Measurements from ENCODE around the gene NOTCH2.
A peak's percentile ranks its signal among the peaks of the same experiment; 100 is the strongest.
"Not testable (repeated sequence)": the region's sequence is repeated elsewhere in the genome, so short reads cannot be mapped to it uniquely, and the experiment has no call there.

The NOTCH2 gene

GRCh38 chr1:120069067-120069919 is at the start of gene NOTCH2:
Gene NOTCH2 (minus strand): TSS chr1:120069662. CDS start chr1:120069406, 256 bp downstream.
- DNase-seq (ENCODE audit: low spot score) = peak; percentile 69

DNA sequence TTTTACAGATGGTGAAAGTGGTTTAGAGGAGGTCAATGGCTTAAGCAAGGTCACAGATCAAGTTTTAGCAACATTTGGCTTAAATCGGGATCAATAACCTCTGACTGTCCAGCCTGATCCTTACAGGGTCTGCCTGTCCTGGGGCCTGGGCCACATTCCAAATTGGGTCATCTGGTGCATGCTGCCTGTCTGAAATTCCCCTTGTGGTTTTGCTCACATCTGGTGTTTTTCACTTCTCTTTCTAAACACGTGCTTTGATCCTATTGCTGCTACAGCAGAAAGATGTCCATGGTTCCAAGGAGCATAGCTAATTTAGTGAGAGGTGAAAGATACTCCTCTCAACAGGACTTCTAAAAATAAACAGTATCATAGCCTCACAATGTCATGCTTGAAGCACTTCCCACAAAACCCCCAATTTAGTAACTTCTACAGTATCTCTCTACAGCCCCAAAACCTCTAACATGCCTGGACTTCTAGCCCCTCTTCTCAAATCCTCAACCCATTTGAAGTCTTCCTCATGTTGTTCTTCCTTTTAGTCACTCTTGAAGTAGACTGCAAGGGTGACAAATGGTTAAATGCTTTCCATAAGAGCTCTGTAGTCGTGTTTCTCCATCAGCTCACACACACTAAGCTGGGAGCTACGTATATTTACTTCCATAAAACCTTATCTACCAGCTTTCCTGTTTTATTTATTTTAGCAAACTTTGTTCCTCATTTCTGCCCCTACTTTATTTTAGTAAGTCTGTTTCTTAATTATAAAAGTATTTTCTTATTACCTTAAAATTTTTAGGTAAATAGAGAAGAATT is 48.1 kb upstream of the NOTCH2 start:
- not testable (repeated sequence) for DNase-seq (ENCODE audit: low spot score)

DNA sequence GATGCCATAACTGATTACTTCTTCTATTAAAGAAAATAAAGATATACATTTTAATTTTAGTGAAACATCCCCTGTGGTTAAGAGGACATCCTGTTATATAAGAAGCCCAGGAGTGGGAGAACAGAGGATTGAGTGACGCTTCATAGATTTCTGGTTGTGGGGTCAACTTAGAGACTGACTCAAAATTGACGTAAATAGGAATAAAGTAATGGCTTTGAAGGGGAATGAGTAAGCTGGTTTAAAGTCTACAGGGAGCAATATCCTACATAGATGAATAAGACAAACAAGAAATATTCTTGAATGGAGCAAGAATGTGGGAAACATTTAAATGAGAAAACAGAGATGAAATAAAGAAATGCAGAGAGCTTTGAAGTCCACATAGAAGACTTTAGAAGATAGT is 46.6 kb upstream of the NOTCH2 start:
- DNase-seq (ENCODE audit: low spot score) = not testable (repeated sequence)

DNA sequence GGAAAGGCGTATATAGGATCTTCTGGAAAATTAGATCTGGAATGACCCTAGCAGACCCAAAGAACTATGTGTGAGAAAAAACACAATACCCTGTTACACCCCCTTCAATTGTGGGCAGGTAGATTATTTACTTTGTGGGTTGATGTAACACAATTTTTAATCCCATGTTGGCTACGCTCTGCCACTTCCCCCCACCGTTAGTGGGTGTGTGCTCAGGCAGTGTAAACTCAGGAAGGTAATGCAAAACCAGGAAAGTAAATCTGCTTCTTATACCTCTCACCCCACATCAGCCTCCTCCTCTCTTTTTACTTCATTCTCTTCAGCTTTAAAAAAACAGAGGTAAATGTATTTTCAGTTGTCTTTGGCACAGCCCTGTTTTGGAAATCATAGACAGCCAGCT is 43.7 kb upstream of the NOTCH2 start:
- DNase-seq (ENCODE audit: low spot score) = not testable (repeated sequence)

DNA sequence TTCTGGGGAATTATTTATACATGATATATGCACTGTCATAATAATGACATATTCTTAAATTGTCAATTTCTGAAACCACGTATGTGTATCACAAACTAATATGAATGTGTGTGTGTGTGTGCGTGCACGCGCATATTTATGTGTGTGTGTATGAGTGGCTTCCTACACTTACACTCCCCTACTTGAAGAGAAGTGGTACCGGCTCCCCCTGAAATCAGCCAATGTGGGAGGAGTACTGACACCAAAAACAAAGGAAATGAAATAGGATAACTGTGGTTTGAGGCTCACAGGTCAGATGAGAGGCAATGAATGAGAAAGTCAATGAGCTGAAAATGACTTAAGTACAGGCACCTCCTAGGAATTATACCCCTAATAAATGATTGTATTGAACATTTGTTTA is 42.8 kb upstream of the NOTCH2 start:
- not testable (repeated sequence) for DNase-seq (ENCODE audit: low spot score)

- not testable (repeated sequence) for DNase-seq (ENCODE audit: low spot score)
These were observed 42.3 kb upstream of the NOTCH2 start for GRCh38 chr1:120111771-120112170.

- DNase-seq (ENCODE audit: low spot score) = not testable (repeated sequence)
These were observed 41.5 kb upstream of the NOTCH2 start for GRCh38 chr1:120111008-120111407.

- DNase-seq (ENCODE audit: low spot score) = not testable (repeated sequence)
These were observed 40.2 kb upstream of the NOTCH2 start for GRCh38 chr1:120109656-120110055.

DNA sequence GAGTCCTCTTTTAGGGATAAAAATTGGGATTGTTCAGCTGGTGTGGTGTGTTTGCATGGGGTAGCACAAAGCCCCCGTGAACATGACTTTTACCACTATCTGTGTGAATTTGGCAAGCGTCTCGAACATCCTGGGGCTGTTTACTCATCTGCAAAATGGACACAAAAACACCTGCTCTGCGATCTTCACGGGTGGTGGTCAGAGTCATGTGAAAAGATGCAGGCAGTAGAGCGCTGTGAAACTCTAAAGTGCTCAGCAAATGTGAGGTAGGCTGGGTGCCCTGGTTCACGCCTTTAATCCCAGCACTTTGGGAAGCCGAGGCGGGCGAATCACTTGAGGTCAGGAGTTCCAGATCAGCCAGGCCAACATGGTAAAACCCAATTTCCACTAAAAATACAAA is 39.7 kb upstream of the NOTCH2 start:
- not testable (repeated sequence) for DNase-seq (ENCODE audit: low spot score)

DNA sequence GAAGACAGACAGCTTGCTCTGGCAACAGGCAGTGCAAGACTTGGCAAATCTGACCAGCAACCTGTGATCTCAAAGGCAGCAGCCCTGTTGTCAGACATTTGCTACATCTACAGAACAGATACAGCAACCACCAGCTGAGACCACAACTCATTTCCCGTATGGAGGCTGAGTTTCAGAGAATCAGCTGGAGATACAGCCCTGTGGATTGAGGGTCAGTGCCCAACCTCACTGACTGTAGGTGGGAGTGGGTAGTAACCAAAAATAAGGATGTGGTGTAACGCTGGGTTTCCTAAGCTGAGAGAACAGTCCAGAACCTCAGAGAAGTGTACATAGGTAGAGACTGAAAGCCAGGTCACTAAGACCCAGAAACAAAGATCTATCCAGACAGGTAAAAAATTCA is 35.8 kb upstream of the NOTCH2 start:
- DNase-seq (ENCODE audit: low spot score) = not testable (repeated sequence)

DNA sequence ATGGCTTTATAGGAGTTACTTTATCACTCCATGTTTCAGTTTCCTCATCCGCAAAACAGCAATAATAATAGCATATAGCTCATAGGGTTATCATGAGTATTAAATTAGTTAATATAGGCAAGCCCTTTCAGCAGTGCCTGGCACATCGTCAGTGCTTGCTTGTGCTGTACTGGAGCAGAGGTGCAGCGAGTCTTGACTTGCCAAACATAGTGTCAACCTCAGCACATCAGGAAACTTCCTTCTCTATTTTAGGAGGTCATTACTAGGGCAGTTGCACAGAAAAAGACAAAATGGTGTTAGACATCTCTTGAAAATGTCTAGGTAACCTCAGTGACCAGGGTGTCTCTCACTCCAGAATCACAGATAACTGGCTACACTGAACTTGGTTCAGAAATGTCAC is 34.3 kb upstream of the NOTCH2 start:
- not testable (repeated sequence) for DNase-seq (ENCODE audit: low spot score)

- DNase-seq (ENCODE audit: low spot score) = not testable (repeated sequence)
These were observed 32.1 kb upstream of the NOTCH2 start for GRCh38 chr1:120101593-120101992.

DNA sequence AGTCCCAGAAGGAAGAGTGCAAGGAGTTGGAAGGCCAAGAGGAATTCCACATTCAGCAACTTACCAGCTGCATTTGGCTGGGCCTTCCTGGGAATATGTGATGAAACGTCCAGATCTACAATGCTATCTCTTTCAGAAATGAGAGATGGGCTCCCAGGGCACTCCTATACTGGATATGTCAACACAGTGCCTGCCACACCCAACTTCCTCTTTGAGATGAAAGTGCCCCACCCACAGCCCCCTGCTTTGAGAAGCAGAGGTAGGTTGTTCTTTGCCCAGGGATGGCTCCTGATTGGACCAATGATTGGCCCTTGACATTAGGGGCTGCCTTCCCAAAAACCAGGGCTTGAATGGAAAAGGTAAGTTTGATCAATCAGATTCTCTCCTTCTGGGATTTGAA is 31.1 kb upstream of the NOTCH2 start:
- DNase-seq (ENCODE audit: low spot score) = not testable (repeated sequence)

DNA sequence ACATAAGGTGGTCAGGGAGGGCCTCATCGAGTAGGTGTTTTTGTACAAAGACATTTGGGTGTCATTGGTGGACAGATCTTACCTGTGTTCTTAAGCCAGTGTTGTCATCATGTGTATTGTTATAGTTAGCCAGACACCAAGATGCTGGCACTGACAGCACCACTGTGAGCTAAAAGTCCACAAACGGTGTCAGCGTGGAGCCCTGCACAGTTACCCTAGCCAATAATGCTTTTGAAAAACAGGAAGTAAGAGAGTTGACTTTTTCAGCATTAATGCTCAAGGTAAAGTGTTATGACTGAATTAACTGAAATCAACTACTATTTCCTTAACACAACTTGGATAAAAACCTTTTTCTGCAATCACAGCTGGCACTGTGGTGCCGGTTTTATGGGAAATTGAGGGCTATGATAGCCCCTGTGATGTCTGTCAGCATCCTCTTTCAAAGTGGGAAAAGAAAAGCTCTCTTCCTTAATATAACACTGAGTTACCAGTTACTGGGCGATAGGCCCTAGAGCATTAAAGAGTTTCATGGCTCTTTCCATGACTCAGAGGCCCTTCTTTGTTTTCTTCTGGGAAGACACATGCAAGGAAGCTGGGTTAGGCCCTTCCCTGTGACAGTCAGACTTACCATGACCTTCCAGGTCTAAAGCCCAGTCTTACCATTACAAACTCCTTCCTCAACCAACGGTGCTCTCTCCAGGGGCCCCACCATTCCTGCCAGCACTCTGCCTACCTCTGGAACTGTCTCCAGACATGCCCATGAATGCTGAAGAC is 29.7 kb upstream of the NOTCH2 start:
- not testable (repeated sequence) for DNase-seq (ENCODE audit: low spot score)

- DNase-seq (ENCODE audit: low spot score) = not testable (repeated sequence)
These were observed 27.6 kb upstream of the NOTCH2 start for GRCh38 chr1:120096981-120097545.

GRCh38 chr1:120093548-120094181 is 24.2 kb upstream of the NOTCH2 start:
- not testable (repeated sequence) for DNase-seq (ENCODE audit: low spot score)

DNA sequence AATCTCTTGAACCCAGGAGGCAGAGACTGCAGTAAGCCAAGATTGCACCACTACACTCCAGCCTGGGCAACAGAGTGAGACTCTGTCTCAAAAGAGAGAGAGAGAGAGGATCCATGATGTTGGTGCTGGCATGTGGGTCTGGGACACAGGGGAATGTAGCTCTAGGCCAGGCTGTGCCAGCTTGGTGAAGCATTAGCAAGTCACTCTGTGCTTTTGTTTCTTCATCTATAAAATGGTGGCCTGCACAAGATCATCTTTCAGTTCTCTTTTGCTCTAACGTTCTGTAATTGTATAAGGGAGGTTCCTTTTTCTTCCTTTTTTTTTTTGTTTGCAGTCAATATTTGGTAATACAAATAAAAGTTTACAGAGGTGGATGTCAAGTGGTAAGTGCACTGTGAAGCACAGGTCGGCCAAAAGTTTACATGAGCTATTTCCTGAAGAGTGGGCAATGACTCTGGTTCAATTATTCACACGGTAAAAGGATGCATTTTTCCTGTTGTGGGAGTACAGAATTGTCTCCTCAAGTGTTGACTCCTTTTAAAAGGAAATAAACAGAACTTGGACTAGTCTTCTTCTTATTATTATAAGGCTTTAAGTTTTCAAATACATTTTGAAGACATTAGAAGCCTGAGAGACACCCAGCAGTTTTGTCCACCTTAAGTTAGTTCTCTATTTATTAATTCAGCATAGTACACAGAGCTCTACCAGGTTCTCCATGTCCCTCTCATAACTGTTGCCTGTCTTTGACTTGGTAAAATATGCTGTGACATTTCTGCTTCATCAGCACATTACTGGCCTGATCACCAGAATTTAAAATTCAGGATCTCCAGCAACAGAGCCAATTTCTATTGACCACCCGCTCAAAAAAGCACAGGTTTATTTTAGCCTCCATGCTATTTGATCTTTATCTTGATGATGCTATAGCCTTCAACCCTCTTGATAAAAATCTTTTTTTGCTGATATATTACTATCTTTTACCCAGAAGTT is 23.1 kb upstream of the NOTCH2 start:
- not testable (repeated sequence) for DNase-seq (ENCODE audit: low spot score)

DNA sequence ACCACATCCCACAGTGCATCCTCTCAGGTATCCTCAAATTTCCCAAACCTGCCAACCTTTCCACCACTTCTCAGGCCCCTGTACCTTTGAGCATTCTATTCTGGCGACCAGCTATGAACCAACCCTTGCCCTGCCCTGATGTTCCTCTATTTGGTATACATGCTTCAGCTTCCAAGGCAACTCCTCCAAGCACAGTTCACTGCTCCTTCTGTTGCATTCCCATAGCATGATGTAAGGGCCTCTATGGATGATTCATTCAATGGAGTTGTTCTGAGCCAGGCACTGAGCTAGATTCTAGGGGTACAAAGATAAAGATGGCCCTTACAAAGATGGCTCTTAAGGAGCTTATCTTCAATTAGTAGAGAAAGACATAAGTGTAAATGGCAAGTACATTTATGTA is 21.4 kb upstream of the NOTCH2 start:
- not testable (repeated sequence) for DNase-seq (ENCODE audit: low spot score)

GRCh38 chr1:120087959-120088358 is 18.5 kb upstream of the NOTCH2 start:
- DNase-seq (ENCODE audit: low spot score) = not testable (repeated sequence)

DNA sequence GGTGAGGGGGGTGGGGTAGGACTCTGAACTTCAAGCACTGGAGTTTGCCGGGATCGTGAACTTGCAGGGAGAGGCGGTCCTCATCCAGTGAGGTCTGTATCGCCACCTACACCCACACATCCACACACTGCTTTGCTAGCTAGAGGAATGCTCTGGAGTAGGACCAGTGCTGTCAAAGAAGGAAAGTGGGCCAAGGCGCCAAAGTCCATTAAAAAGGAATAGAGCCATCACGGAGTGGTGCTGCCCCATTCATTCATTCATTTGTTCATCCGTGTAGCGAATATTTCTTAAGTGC is 405 bp upstream of the NOTCH2 start:
- DNase-seq (ENCODE audit: low spot score) = not testable (repeated sequence)
